Measurements from ENCODE around the gene PPM1F.
"Not testable (repeated sequence)": the region's sequence is repeated elsewhere in the genome, so short reads cannot be mapped to it uniquely, and the experiment has no call there.

PPM1F gene

DNA sequence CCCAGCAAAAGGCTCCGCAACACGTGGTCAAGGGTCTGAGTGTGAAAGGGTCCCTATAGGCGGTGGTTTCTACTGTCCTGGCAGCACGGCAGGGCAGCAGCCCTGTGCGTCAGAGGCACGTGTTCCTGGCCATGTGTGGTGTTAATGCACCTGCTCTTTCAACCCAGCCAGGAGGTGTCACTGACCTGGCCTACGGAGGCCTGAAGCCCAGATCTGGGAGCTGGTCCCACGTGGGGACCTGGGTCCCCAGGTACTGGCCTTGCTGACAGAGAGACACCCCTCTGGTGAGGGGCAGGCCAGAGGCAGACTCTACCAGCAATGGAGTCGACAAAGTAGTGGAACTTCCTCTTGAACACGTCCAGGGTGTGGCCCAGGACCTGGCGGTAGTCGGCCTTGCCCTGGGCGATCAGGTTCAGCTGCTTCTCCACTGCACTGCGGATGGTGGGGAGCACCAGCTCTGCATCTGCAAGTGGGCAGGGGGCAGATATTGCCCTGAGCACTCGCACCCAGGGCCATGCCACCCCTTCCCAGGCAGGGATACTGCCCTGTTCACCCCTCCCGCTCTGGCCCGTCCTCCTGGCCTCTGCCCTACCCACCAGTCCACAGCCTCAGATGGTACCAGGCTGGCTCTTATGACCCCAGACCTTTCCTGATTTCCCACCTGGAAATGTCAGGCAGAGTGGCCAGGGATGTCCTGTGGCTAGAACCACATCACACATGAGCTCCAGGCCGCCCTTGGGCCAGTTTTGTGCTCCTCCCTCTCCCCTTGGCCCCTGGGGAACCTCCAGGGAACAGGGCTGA, 6.8 kb upstream of the PPM1F start:
- DNase-seq, result no peak

GRCh38 chr22:21958360-21959273, 6.0 kb upstream of the PPM1F start:
- no peak for DNase-seq

GRCh38 chr22:21951931-21952465, 650 bp downstream of the PPM1F start:
- no peak for DNase-seq

DNA sequence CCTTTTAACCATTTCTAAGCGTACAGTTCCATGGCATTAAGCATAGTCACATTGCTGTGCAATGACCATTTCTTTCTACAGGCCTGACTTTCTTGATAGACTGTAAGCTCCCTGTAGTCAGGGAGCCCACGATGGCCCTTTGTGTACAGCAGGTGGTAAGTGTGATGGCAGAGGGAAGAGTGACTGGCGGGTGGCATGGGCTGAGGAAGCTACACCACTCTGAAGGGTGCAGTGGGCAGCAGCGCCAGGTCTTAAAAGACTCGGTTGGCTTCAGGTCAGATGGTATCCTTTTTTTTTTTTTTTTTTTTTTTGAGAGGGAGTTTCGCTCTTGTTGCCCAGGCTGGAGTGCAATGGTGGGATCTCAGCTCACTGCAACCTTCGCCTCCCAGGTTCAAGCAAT, 1.6 kb downstream of the PPM1F start:
- DNase-seq, result no peak

DNA sequence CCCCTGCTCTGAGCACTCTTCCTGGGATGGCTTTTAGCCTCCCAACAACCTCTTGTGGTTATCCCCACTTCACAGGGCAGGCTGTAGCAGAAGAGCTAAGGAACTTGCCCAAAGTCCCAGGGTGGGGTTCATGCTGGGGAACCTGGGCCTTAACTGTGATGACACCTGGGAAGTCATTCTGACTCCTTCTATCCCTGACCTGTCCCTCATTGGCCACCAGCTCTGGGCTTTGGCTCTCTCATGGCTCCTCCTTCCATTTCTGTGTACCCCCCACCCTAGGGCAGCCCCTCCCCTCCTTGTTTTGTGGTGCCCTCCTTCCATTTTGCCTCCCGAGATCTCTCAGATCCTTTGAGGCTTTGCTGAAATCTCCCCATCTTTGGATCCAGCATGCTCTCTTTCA, 2.7 kb downstream of the PPM1F start:
- DNase-seq, result no peak

- DNase-seq, result no peak
Measured at GRCh38 chr22:21949569-21949918, 3.1 kb downstream of the PPM1F start.

DNA sequence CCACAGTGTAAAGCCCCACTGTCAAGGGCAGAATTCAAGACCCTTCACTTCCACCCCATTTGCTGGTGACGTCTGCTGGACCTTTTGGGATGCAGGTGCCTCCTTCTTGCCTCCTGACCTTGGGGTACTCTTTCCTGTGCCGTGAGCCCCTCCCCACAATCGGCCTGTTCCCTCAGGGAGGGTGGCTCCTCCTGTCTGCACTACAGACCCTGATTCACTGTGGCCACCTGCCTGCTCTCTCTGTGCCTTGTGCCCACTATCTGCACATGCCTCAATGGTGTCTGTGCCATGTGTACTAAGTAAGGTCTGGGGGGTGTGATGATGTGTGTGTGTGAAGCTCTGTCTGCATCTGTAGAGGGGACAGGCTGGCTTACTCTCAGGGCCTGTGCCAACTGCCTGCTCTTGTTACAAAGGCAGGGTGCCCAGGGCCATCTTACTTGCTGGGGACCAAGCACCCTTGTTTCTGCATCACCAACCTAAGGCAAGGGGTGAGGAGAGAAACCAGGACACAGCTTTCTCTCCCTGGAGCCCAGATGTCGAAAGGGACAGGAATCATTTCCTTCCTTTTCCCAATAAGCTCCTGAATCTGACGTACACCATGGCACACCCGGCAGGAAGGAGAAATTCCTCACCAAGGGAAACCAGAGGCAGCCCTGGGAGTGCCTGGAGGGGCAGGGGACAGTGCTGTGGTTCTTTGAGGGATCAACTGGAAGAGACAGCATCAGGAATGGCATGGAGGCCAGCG, 3.7 kb downstream of the PPM1F start:
- no peak for DNase-seq

- no peak for DNase-seq
Measured at GRCh38 chr22:21948390-21948789, 4.3 kb downstream of the PPM1F start.

DNA sequence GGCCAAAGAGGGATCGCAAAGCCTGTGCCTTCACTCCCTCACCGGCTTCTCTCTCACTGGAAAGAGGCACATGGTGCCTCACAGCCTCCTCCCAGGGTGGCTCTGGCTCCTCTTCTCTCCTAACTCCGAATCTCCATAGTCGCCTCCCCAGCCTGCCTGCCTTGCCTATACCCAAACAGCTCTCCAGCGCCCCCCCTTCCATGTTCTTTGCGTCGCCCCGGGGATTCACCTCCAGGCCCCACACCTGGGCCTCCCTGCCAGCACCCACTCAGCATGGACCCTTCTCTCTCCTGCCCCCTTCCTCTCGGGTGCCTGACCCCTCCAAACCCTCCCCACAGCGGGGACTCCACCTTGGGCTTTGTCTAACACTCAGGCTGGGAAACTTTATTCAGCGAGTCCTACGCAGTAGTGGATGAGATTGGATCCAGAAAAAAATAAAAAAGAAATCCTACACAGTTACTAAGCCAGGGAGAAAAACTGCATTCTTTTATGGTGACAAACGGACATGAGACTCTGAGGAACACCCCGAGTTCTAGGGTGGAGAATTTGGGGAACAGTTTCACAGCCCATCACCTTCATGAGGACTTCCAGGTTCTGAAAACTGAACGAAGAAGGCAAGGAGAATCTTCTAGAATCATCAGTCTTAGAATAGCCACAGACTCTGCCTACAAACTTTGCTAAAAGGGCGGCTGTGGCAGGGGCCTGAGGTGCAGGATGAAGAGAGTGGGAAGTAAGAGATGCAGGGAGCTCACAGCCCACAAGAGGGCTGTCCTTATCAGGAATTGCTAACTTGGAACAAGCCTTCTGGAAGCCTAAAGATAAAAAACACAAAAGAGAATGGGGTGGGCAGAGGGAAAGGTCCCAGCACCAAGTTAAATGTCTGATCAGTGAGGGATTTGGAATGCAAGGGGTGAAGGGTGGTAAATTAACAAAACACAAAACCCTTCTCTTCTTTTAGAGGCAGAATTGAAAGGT, 5.3 kb downstream of the PPM1F start:
- DNase-seq, result no peak

DNA sequence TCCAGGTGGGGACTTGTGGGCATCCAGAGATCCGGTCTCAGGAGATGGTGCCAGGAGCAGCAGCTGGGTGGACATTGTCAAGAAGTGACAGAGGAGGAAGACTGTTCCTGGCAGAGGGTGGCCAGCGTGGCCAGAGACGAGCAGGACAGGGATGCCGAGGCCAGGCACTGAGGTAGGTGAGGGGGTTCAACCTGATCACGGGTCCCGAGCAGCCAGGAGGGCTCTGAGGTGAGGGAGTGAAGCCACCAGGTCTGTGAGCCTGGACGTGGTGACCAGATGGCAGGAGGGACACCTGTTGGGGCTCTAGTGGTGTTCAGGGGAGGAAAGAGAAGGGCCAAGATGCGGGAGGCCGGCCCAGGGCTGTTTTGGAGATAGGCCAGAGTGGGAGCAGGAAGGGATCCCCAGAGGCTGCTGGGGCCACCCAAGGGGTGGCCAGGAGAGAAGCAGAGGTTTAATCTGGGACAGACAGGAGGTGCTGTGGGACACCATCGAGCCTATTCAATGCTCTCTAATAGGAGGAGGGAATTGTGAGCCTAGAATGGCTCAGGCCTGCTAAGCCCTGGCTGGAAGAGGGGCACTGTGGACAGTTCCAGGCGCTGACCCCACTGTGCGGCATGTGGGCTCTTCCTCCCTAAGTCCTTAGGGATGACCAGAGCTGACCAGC, 6.3 kb downstream of the PPM1F start:
- DNase-seq, result no peak

DNA sequence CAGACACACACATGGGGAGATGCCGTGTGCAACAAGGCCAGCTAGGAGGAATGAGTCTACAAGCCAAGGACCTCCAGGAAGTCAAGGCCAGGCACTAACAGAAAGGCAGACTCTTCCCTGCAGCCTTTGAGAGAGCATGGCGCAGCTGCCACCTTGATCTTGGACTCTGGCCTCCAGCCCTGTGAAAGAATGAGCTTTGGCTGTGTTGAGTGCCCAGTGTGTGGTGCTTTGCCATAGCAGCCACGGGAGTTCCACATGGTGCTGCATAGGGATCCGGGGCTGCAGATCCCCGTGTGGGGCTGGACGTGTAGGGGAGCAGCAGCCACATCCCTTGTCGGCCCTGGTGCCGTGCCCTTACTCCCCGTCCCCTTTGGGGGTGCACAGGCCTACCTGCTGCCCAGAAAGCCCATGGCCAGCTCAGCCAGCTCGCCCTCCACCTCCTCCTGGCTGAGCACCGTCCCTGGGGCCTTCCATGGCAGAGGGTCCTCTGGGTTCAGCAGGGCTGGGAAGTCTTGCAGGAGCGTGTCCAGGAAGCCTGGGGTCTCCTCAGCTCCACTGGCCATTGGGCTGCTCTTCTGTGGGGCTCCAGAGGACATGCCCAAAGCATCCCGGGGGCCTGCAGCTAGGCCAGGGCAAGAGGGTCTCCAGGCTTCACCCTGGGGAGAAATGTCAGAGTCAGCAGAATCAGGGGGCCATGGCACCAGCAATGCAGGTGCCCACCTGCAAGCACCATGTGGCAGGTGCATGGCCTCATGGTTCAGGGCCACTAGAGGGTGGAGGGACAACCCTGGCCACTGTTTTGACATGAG, 7.0 kb downstream of the PPM1F start:
- no peak for DNase-seq

- no peak for DNase-seq
Measured at GRCh38 chr22:21944871-21945270, 7.8 kb downstream of the PPM1F start.

GRCh38 chr22:21943571-21944448, 8.8 kb downstream of the PPM1F start:
- no peak for DNase-seq

DNA sequence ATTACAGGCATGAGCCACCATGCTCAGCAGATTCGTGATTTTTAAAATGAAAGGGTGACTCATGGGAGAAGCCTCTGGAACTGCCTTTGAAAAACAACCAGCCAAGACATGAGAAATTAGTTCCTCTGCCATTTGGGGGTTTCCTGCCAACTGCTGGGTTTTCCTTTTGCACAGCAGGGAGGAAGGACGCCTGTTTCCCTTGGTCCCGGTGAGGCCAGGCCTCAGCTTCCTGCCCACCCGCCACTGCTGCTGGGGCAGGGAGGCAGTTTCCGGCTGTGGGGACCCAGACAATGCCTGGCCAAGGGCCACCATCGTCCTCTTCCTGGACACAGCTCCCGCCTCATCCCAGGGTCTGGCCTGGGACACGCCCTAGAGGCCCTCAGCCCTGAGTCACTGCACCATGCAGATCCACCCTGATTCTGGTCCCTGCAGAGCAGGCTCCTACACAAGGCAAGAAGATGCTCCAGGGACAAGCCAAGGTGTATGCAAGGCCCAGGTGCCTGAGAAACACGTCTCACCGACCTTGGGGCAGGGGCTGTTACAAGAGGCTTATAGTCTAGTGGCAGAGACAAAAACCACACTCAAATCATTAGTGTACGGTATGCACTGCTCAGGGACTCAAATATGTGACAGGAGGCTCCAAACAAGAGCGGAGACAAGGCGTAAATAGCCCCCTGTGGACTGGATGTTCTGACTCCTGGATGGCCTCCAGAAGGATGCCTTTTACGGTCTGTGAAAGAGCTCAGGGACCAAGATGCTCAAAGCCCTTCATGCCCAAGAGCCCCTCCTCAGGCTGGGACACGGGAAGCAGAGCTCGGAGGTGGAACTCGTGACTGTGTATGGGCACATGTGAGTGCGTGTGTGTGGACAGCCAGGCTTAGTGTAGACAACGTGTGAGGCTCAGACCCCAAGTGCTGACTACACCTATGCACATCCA, 10.0 kb downstream of the PPM1F start:
- peak; percentile 45 for DNase-seq

- no peak for DNase-seq
Measured at GRCh38 chr22:21941921-21942320, 10.7 kb downstream of the PPM1F start.

- no peak for DNase-seq
Measured at GRCh38 chr22:21940521-21940920, 12.1 kb downstream of the PPM1F start.

GRCh38 chr22:21939935-21940334, 12.7 kb downstream of the PPM1F start:
- DNase-seq, result not testable (repeated sequence)

DNA sequence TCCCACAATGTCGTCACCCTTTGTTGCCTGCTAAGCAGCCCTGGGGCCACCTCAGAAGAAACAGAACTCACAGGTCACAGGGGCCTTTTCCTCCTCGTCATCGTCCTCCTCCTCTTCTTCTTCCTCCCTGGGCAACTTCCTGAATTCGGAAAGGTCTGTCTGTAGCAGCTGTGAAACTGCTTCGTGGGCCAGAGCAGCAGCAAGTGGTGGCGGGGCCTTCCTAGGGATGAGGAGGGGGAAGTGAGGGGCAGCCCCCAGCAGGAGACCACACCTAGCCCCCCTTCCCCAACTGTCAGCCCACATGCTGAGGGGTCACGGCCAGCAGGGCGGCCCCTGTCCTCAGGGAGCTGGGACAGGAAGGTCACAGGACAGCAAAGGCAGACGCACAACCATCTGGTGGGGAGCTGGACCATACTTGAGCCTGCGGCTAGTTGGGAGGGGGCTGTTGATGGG, 13.2 kb downstream of the PPM1F start:
- DNase-seq, result no peak
